Neural cell (in vitro differentiated cells): ENCODE measurements around the gene SPATA31C1. TPM values are rescaled to one million over a fixed set of nuclear protein-coding genes. Genes with fewer than 3 reads are reported as not detected.

Source experiments
- H2AFZ ChIP-seq: fragments of 200-600, 300-800 bp; sonication (generic), shearing (Covaris generic); 2 replicates; pipeline ENCODE4 v1.6.0; 2014; ENCODE audit warnings: low read depth, mild to moderate bottlenecking, antibody characterized with exemption, low read length, moderate library complexity
- H3F3A ChIP-seq: fragments of 200-600 bp; shearing (Covaris generic); 2 replicates; pipeline ENCODE4 v1.6.1; 2016; ENCODE audit warnings: mild to moderate bottlenecking, moderate library complexity, mixed read lengths, antibody characterized with exemption, low read length; ENCODE audit not compliant: insufficient read depth, poor library complexity, severe bottlenecking
- H3K27ac ChIP-seq: fragments of 200-600, 300-800 bp; sonication (generic), shearing (Covaris generic); 2 replicates; pipeline ENCODE4 v1.5.1; 2014; ENCODE audit warnings: mild to moderate bottlenecking, low read length, moderate library complexity
- H3K27me3 ChIP-seq: fragments of 300-800, 200-600 bp; sonication (generic), shearing (Covaris generic); 2 replicates; pipeline ENCODE4 v1.6.0; 2014; ENCODE audit warnings: mild to moderate bottlenecking, low read depth, low read length, moderate library complexity; ENCODE audit not compliant: insufficient read depth
- H3K36me3 ChIP-seq: fragments of 300-800, 200-600 bp; sonication (generic), shearing (Covaris generic); 2 replicates; pipeline ENCODE4 v1.5.1; 2014; ENCODE audit warnings: mild to moderate bottlenecking, antibody characterized with exemption, low read length, moderate library complexity; ENCODE audit not compliant: insufficient read depth
- H3K4me2 ChIP-seq: fragments of 300-800, 200-600 bp; sonication (generic), shearing (Covaris generic); 2 replicates; pipeline ENCODE4 v1.6.0; 2014; ENCODE audit warnings: mild to moderate bottlenecking, low read length
- H3K4me3 ChIP-seq: fragments of 300-800, 200-600 bp; sonication (generic), shearing (Covaris generic); 2 replicates; pipeline ENCODE4 v1.5.1; 2014; ENCODE audit warnings: mild to moderate bottlenecking, low read length, moderate library complexity
- H3K79me2 ChIP-seq: fragments of 200-600 bp; shearing (Covaris generic); replicated peaks from 2 replicates; pipeline ENCODE4 v1.6.0; 2014; ENCODE audit warnings: mild to moderate bottlenecking, low read length, moderate library complexity; ENCODE audit not compliant: insufficient read depth
- H3K9ac ChIP-seq: fragments of 300-800, 200-600 bp; sonication (generic), shearing (Covaris generic); 2 replicates; pipeline ENCODE4 v1.6.1; 2016; ENCODE audit warnings: mild to moderate bottlenecking, low read length, mixed read lengths
- H3K9me2 ChIP-seq: fragments of 200-600 bp; shearing (Covaris generic); 2 replicates; pipeline ENCODE4 v1.6.1; 2016; ENCODE audit warnings: mild to moderate bottlenecking, low read length, mixed read lengths; ENCODE audit not compliant: insufficient read depth
- H3K9me3 ChIP-seq: fragments of 200-600, 300-800 bp; sonication (generic), shearing (Covaris generic); 2 replicates; pipeline ENCODE4 v1.6.1; 2016; ENCODE audit warnings: mild to moderate bottlenecking, mixed run types, low read length, moderate library complexity, mixed read lengths
- H4K20me1 ChIP-seq: fragments of 200-600 bp; shearing (Covaris generic); 2 replicates; pipeline ENCODE4 v1.6.1; 2016; ENCODE audit warnings: mild to moderate bottlenecking, mixed run types; ENCODE audit not compliant: insufficient read depth
- CTCF ChIP-seq: fragments of 450-650 bp; IDR thresholded peaks from 2 replicates; pipeline ENCODE4 v1.5.1; 2014; ENCODE audit warnings: antibody characterized with exemption, mild to moderate bottlenecking, moderate library complexity; ENCODE audit not compliant: poor library complexity, severe bottlenecking
- EP300 ChIP-seq: fragments of 450-650 bp; conservative IDR thresholded peaks from 2 replicates; pipeline ENCODE4 v1.6.1; 2014; ENCODE audit warnings: antibody characterized with exemption, mild to moderate bottlenecking, moderate library complexity; ENCODE audit not compliant: poor library complexity, severe bottlenecking
- EZH2 ChIP-seq: fragments of 200-600, 300-800 bp; shearing (Covaris generic), sonication (generic); IDR thresholded peaks from 2 replicates; pipeline ENCODE4 v1.6.1; 2014; ENCODE audit warnings: antibody characterized with exemption, low read length, borderline replicate concordance, mild to moderate bottlenecking; ENCODE audit not compliant: insufficient read depth, poor library complexity, severe bottlenecking
- MXI1 ChIP-seq: fragments of 450-650 bp; conservative IDR thresholded peaks from 2 replicates; pipeline ENCODE4 v1.6.1; 2014; ENCODE audit warnings: antibody characterized with exemption, mild to moderate bottlenecking; ENCODE audit not compliant: poor library complexity, severe bottlenecking
- POLR2AphosphoS5 ChIP-seq: IDR thresholded peaks from 2 replicates; pipeline ENCODE4 v1.6.1; 2012
- RAD21 ChIP-seq: fragments of 450-650 bp; conservative IDR thresholded peaks from 2 replicates; pipeline ENCODE4 v1.6.1; 2014; ENCODE audit warnings: antibody characterized with exemption, mild to moderate bottlenecking, moderate library complexity
- REST ChIP-seq: IDR thresholded peaks from 2 replicates; pipeline ENCODE4 v1.6.1; 2012; ENCODE audit warnings: borderline replicate concordance
- SMC3 ChIP-seq: fragments of 450-650 bp; conservative IDR thresholded peaks from 2 replicates; pipeline ENCODE4 v1.6.1; 2014; ENCODE audit warnings: antibody characterized with exemption, mild to moderate bottlenecking, moderate library complexity; ENCODE audit not compliant: poor library complexity
- TAF1 ChIP-seq: IDR thresholded peaks from 2 replicates; pipeline ENCODE4 v1.6.1; 2012; ENCODE audit warnings: low read depth
- polyA plus RNA-seq: library from polyadenylated mRNA; depleted of rRNA; stranded (reverse); fragments of >200 nt; gene quantifications from 2 replicates; pipeline ENCODE4 v1.2.3, GENCODE V29; 2014

The SPATA31C1 gene
- polyA plus RNA-seq, 1 donor from 2014 or later = not detected

GRCh38 chr9:87878989-87879511 lies 38.7 kb upstream of the SPATA31C1 start:
- Histone ChIP-seq H3K9me3 (no peaks in the 10 kb centered on the region), H3K27ac (no peak overlapping the region), H3K4me2 (no peak overlapping the region), H3K79me2 (no peaks in the 10 kb centered on the region), H3K36me3 (no peaks in the 10 kb centered on the region), H4K20me1 (no peaks in the 10 kb centered on the region), H3F3A (no peaks in the 10 kb centered on the region), H2AFZ (no peak overlapping the region), H3K4me3 (no peak overlapping the region), H3K9me2 (no peaks in the 10 kb centered on the region), H3K9ac (no peak overlapping the region), H3K27me3 (no peaks in the 10 kb centered on the region)
- TF ChIP-seq TAF1 = no peak
- no peak for TF ChIP-seq SMC3
- TF ChIP-seq CTCF = no peak
- TF ChIP-seq EZH2 = no peak
- TF ChIP-seq RAD21 = no peak
- TF ChIP-seq REST = no peak
- TF ChIP-seq EP300 = no peak

GRCh38 chr9:87880116-87880515 lies 37.6 kb upstream of the SPATA31C1 start:
- no peak overlapping the region for H3K9ac ChIP-seq
- no peaks in the 10 kb centered on the region for H3K9me3 ChIP-seq
- H3K79me2 ChIP-seq = no peaks in the 10 kb centered on the region
- no peak overlapping the region for H3K4me3 ChIP-seq
- H3K4me2 ChIP-seq = no peak overlapping the region
- TF ChIP-seq TAF1 (no peak), CTCF (no peak), REST (no peak), EP300 (no peak), SMC3 (no peak), EZH2 (no peak), MXI1 (no peak), RAD21 (no peak), POLR2AphosphoS5 (no peak)
- no peak overlapping the region for H3K27ac ChIP-seq
- H2AFZ ChIP-seq = no peak overlapping the region
- no peaks in the 10 kb centered on the region for H3F3A ChIP-seq
- no peaks in the 10 kb centered on the region for H3K27me3 ChIP-seq
- H4K20me1 ChIP-seq = no peaks in the 10 kb centered on the region
- H3K9me2 ChIP-seq = no peaks in the 10 kb centered on the region
- H3K36me3 ChIP-seq = no peaks in the 10 kb centered on the region
